Osteoblast (primary cell): ENCODE results near the gene FBXW7. TPM values are rescaled to one million over a fixed set of nuclear protein-coding genes. Genes with fewer than 3 reads are reported as not detected.

Experiments
- DNase-seq: peaks from one replicate; pipeline ENCODE4 v3.0.0; 2011; ENCODE audit warnings: low spot score, mixed read lengths; ENCODE audit not compliant: insufficient read length; ENCODE audit errors: missing footprints
- H2AFZ ChIP-seq: 2 replicates; pipeline ENCODE4 v1.6.0; 2011; ENCODE audit warnings: mild to moderate bottlenecking, low read length
- H3K27ac ChIP-seq: 2 replicates; pipeline ENCODE4 v1.5.1; 2011; ENCODE audit warnings: mild to moderate bottlenecking, low read depth, low read length, moderate library complexity
- H3K27me3 ChIP-seq: 2 replicates; pipeline ENCODE4 v1.6.0; 2012; ENCODE audit warnings: mild to moderate bottlenecking, control low read depth, inconsistent platforms, low read length, moderate library complexity; ENCODE audit not compliant: insufficient read depth
- H3K36me3 ChIP-seq: 2 replicates; pipeline ENCODE4 v1.5.1; 2011; ENCODE audit warnings: mild to moderate bottlenecking, low read length, control low read depth, moderate library complexity; ENCODE audit not compliant: insufficient read depth
- H3K4me1 ChIP-seq: 2 replicates; pipeline ENCODE4 v1.5.1; 2011; ENCODE audit warnings: mild to moderate bottlenecking, low read length, control low read depth, moderate library complexity; ENCODE audit not compliant: insufficient read depth
- H3K4me2 ChIP-seq: 2 replicates; pipeline ENCODE4 v1.6.0; 2011; ENCODE audit warnings: mild to moderate bottlenecking, low read length; ENCODE audit not compliant: insufficient read depth
- H3K4me3 ChIP-seq: fragments of 200-600 bp; sonication (generic); 3 replicates; pipeline ENCODE4 v1.5.1; 2012; ENCODE audit warnings: mild to moderate bottlenecking, low read length, inconsistent platforms; ENCODE audit not compliant: insufficient read depth
- H3K79me2 ChIP-seq: 2 replicates; pipeline ENCODE4 v1.6.0; 2012; ENCODE audit warnings: mild to moderate bottlenecking, low read length, control low read depth, inconsistent platforms; ENCODE audit not compliant: insufficient read depth
- H3K9me3 ChIP-seq: 2 replicates; pipeline ENCODE4 v1.5.1; 2011; ENCODE audit warnings: low read depth, low read length, control low read depth
- H4K20me1 ChIP-seq: 2 replicates; pipeline ENCODE4 v1.6.0; 2012; ENCODE audit warnings: mild to moderate bottlenecking, low read length, control low read depth; ENCODE audit not compliant: insufficient read depth
- total RNA-seq: library from RNA; depleted of rRNA; stranded (reverse); fragments of >200 nt; gene quantifications from 2 replicates; pipeline ENCODE4 v1.2.3, GENCODE V29; 2012
- TF ChIP-seq, protein P1 (sequence below): IDR thresholded peaks from 2 replicates; pipeline ENCODE4 v1.5.1; 2011; ENCODE audit warnings: mild to moderate bottlenecking, low read depth, low read length, moderate library complexity; ENCODE audit errors: extremely low read depth

Gene FBXW7
- total RNA-seq, 1 donor = 74.9 TPM

GRCh38 chr4:152380185-152380584 lies 155.7 kb downstream of the FBXW7 start:
- no peaks in the 10 kb centered on the region for H3K36me3 ChIP-seq
- no peak overlapping the region for H3K4me3 ChIP-seq
- H3K9me3 ChIP-seq = no peaks in the 10 kb centered on the region
- H2AFZ ChIP-seq = no peak overlapping the region
- H3K4me1 ChIP-seq = no peaks in the 10 kb centered on the region
- peaks cover 14% of the 10 kb centered on the region for H3K79me2 ChIP-seq
- H3K27ac ChIP-seq = no peak overlapping the region
- H4K20me1 ChIP-seq = no peaks in the 10 kb centered on the region
- TF ChIP-seq, protein P1, sequence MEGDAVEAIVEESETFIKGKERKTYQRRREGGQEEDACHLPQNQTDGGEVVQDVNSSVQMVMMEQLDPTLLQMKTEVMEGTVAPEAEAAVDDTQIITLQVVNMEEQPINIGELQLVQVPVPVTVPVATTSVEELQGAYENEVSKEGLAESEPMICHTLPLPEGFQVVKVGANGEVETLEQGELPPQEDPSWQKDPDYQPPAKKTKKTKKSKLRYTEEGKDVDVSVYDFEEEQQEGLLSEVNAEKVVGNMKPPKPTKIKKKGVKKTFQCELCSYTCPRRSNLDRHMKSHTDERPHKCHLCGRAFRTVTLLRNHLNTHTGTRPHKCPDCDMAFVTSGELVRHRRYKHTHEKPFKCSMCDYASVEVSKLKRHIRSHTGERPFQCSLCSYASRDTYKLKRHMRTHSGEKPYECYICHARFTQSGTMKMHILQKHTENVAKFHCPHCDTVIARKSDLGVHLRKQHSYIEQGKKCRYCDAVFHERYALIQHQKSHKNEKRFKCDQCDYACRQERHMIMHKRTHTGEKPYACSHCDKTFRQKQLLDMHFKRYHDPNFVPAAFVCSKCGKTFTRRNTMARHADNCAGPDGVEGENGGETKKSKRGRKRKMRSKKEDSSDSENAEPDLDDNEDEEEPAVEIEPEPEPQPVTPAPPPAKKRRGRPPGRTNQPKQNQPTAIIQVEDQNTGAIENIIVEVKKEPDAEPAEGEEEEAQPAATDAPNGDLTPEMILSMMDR = no peak
- H3K27me3 ChIP-seq = no peaks in the 10 kb centered on the region
- no peak overlapping the region for H3K4me2 ChIP-seq
- no peak for DNase-seq

DNA sequence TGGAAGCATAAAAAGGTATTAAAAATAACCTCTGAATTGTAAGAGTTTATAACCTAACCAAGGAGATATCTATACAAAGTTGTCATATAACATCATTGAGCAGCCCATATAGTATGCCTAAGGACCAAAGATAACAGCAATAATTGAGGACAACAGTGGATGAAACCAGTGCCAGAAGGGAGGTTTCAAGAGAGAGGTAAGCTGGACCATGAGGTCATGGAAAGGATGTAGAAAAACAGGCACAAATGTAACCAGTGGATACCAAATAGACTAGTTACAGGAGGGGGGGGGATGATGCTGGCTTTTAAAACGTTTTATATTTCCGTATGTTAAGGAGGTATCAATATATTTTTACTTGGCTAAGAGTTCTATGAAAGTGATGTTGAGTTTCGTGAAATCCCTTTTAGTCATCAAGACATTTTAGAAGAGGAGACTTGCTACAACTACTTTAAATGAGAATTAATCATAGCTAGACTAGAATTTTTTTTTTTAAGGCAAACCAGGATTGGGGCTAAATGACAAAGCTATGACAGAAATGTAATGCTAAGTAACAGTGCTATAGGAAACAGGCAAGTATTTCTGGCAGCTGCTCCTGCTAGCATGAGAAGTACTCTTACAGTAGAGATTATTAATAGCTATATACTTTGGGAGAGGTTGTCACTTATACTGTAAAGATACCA lies 161.1 kb downstream of the FBXW7 start:
- DNase-seq = no peak
- TF ChIP-seq, protein P1 = no peak
- Histone ChIP-seq H3K27ac (no peak overlapping the region), H3K4me3 (no peak overlapping the region), H2AFZ (no peak overlapping the region), H4K20me1 (no peaks in the 10 kb centered on the region), H3K36me3 (no peaks in the 10 kb centered on the region), H3K79me2 (no peaks in the 10 kb centered on the region), H3K4me2 (no peak overlapping the region), H3K9me3 (no peaks in the 10 kb centered on the region), H3K27me3 (no peaks in the 10 kb centered on the region), H3K4me1 (peaks cover 7% of the 10 kb centered on the region)

DNA sequence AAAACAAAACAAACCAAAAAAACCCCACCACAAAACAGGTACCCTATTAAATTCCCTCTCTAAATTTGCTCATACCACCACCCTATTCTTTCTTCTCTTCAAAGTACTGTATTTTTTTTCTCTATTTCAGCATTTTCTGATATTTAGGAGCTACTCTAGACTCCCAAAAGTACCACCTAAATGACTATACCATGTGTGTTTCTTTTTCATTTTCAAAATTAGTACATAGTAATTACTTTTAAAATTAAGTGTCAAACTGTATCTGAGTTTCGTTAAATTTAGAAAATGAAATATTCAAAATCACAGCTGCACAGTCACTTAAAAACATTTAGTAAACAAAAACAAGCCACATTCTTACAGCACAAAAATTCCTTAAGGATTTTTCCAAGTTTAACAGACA lies 161.7 kb downstream of the FBXW7 start:
- DNase-seq = no peak
- H3K4me2 ChIP-seq = no peak overlapping the region
- no peak overlapping the region for H2AFZ ChIP-seq
- H3K9me3 ChIP-seq = no peaks in the 10 kb centered on the region
- no peaks in the 10 kb centered on the region for H4K20me1 ChIP-seq
- peaks cover 7% of the 10 kb centered on the region for H3K4me1 ChIP-seq
- TF ChIP-seq, protein P1 = no peak
- H3K79me2 ChIP-seq = no peaks in the 10 kb centered on the region
- H3K27me3 ChIP-seq = no peaks in the 10 kb centered on the region
- no peak overlapping the region for H3K27ac ChIP-seq
- no peak overlapping the region for H3K4me3 ChIP-seq
- no peaks in the 10 kb centered on the region for H3K36me3 ChIP-seq

DNA sequence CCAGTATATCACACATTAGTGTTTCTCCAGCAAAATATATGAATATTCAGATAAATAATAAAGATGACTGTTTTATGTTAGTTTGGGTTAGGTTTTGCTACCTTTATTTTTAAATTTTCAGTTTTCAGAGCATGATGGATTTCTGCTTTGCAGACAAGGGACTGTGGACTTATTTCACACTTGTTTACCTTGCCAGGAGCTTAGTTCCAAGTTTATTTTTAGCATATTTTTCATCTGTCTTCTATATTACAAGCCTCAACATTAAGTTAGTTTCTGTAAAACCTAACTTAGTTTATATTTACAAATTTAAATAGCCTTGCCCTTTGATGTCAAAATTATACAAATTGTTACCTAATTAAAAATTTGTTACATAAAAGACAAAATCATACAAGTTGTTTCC lies 163.4 kb downstream of the FBXW7 start:
- H3K4me3 ChIP-seq = no peak overlapping the region
- no peak overlapping the region for H2AFZ ChIP-seq
- no peak overlapping the region for H3K27ac ChIP-seq
- H3K79me2 ChIP-seq = no peaks in the 10 kb centered on the region
- TF ChIP-seq, protein P1 = no peak
- H3K4me2 ChIP-seq = no peak overlapping the region
- no peaks in the 10 kb centered on the region for H3K9me3 ChIP-seq
- peaks cover 7% of the 10 kb centered on the region for H3K4me1 ChIP-seq
- DNase-seq = no peak
- H3K27me3 ChIP-seq = no peaks in the 10 kb centered on the region
- no peaks in the 10 kb centered on the region for H4K20me1 ChIP-seq
- no peaks in the 10 kb centered on the region for H3K36me3 ChIP-seq
